Fibroblast of lung (primary cell): Measurements from ENCODE around the gene PTPRE. TPM values are rescaled to one million over a fixed set of nuclear protein-coding genes. Genes with fewer than 3 reads are reported as not detected.

ENCODE experiments used
- DNase-seq, 2 donors: peaks; one replicate each; pipeline versions ENCODE4 v3.0.0 to v3.0.0-alpha.2; 2010; ENCODE audit warnings: low read depth in 2 of 2
- H2AFZ ChIP-seq: 2 replicates; pipeline ENCODE4 v1.5.1; 2012; ENCODE audit warnings: low read length, control low read depth, inconsistent platforms
- H3K27ac ChIP-seq: 2 replicates; pipeline ENCODE4 v1.5.1; 2011; ENCODE audit warnings: low read length, control low read depth; ENCODE audit not compliant: insufficient read depth
- H3K27me3 ChIP-seq: 2 replicates; pipeline ENCODE4 v1.5.1; 2011; ENCODE audit warnings: mild to moderate bottlenecking, low read length; ENCODE audit not compliant: control insufficient read depth, insufficient read depth
- H3K36me3 ChIP-seq: 2 replicates; pipeline ENCODE4 v1.5.1; 2011; ENCODE audit warnings: low read length; ENCODE audit not compliant: control insufficient read depth, insufficient read depth
- H3K4me1 ChIP-seq: 2 replicates; pipeline ENCODE4 v1.5.1; 2011; ENCODE audit warnings: low read length; ENCODE audit not compliant: control insufficient read depth, insufficient read depth; ENCODE audit errors: extremely low read depth
- H3K4me2 ChIP-seq: 2 replicates; pipeline ENCODE4 v1.5.1; 2011; ENCODE audit warnings: low read length, control low read depth; ENCODE audit not compliant: insufficient read depth; ENCODE audit errors: extremely low read depth
- H3K4me3 ChIP-seq, 4 experiments: fragments of 200-600 bp in 1 of 4; sonication (generic) in 1 of 4; replicated peaks in 1 of 4; 2 replicates each; pipeline ENCODE4 v1.5.1; 2011 to 2016; ENCODE audit warnings: low read length in 4 of 4, low read depth in 3 of 4, mild to moderate bottlenecking in 3 of 4, control low read depth in 2 of 4, inconsistent platforms in 1 of 4, mixed read lengths in 1 of 4; ENCODE audit not compliant: insufficient read depth in 1 of 4; ENCODE audit errors: control extremely low read depth in 1 of 4
- H3K79me2 ChIP-seq: 2 replicates; pipeline ENCODE4 v1.5.1; 2012; ENCODE audit warnings: mild to moderate bottlenecking, low read length, inconsistent platforms; ENCODE audit not compliant: control insufficient read depth, insufficient read depth
- H3K9ac ChIP-seq: 2 replicates; pipeline ENCODE4 v1.5.1; 2011; ENCODE audit warnings: mild to moderate bottlenecking, low read length, control low read depth; ENCODE audit not compliant: insufficient read depth
- H3K9me3 ChIP-seq: 2 replicates; pipeline ENCODE4 v1.5.1; 2012; ENCODE audit warnings: low read depth, low read length; ENCODE audit not compliant: control insufficient read depth, insufficient read depth
- H4K20me1 ChIP-seq: 2 replicates; pipeline ENCODE4 v1.5.1; 2011; ENCODE audit warnings: low read length; ENCODE audit not compliant: control insufficient read depth, insufficient read depth; ENCODE audit errors: extremely low read depth
- CTCF ChIP-seq, 2 donors: IDR thresholded peaks in 1 of 2; conservative IDR thresholded peaks in 1 of 2; 1 replicate in 1 of 2; 2 replicates in 1 of 2; pipeline ENCODE4 v1.5.1; 2011 to 2012; ENCODE audit warnings: low read length in 2 of 2, control low read depth in 1 of 2, inconsistent platforms in 1 of 2, low read depth in 1 of 2, mild to moderate bottlenecking in 1 of 2
- EZH2 ChIP-seq: IDR thresholded peaks from 2 replicates; pipeline ENCODE4 v1.5.1; 2012; ENCODE audit warnings: low read length, control low read depth, mild to moderate bottlenecking; ENCODE audit errors: missing control alignments
- polyA plus RNA-seq, 2 donors: library from polyadenylated mRNA; depleted of rRNA in 1 of 2; stranded (reverse) in 1 of 2; unstranded in 1 of 2; fragments of >200 nt; gene quantifications; 2 replicates each; pipeline ENCODE4 v1.2.1, GENCODE V29; 2011 to 2012; ENCODE audit warnings: missing spikeins in 1 of 2
- total RNA-seq: library from RNA; depleted of rRNA; stranded (reverse); fragments of >200 nt; gene quantifications from 2 replicates; pipeline ENCODE4 v1.2.1, GENCODE V29; 2014

Gene PTPRE
- total and polyA plus RNA-seq, 2 donors (not counting 1 experiment from before 2014, with no cell fraction given) = 0.75 to 1.8 TPM

GRCh38 chr10:128058750-128059134, 151.8 kb downstream of the PTPRE start:
- H3K4me3 ChIP-seq = no peak overlapping the region
- TF ChIP-seq EZH2 (no peak), CTCF (conservative IDR thresholded peaks at IDR 0.05 in 1 of 2, IDR thresholded peaks at IDR 0.05 in 1 of 2; ENCODE audit: low read depth in 1 of 2, low read length in 2 of 2) (no peak)

GRCh38 chr10:128059266-128059981, 152.5 kb downstream of the PTPRE start:
- no peak overlapping the region for H3K27ac ChIP-seq
- H3K9me3 ChIP-seq = no peaks in the 10 kb centered on the region
- no peak for DNase-seq
- H3K4me3 ChIP-seq = no peak overlapping the region
- no peaks in the 10 kb centered on the region for H3K79me2 ChIP-seq
- H3K36me3 ChIP-seq = no peaks in the 10 kb centered on the region
- no peak for TF ChIP-seq EZH2
- no peak for TF ChIP-seq CTCF (conservative IDR thresholded peaks at IDR 0.05 in 1 of 2, IDR thresholded peaks at IDR 0.05 in 1 of 2; ENCODE audit: low read depth in 1 of 2, low read length in 2 of 2)
- no peaks in the 10 kb centered on the region for H3K27me3 ChIP-seq
- H3K9ac ChIP-seq = no peak overlapping the region
- peaks cover 2% of the 10 kb centered on the region for H3K4me1 ChIP-seq
- no peak overlapping the region for H2AFZ ChIP-seq
- H3K4me2 ChIP-seq = no peak overlapping the region
- no peaks in the 10 kb centered on the region for H4K20me1 ChIP-seq

More at GRCh38 chr10:128058750-128059134, 151.8 kb downstream of the PTPRE start:
- H3K27me3 ChIP-seq = no peaks in the 10 kb centered on the region
- no peak overlapping the region for H2AFZ ChIP-seq
- H3K9me3 ChIP-seq = no peaks in the 10 kb centered on the region
- no peaks in the 10 kb centered on the region for H4K20me1 ChIP-seq
- no peak overlapping the region for H3K4me2 ChIP-seq
- H3K4me1 ChIP-seq = no peaks in the 10 kb centered on the region
- H3K27ac ChIP-seq = no peak overlapping the region
- DNase-seq = no peak
- no peak overlapping the region for H3K9ac ChIP-seq
- no peaks in the 10 kb centered on the region for H3K79me2 ChIP-seq
- H3K36me3 ChIP-seq = no peaks in the 10 kb centered on the region

- Histone ChIP-seq H4K20me1 (no peaks in the 10 kb centered on the region), H3K79me2 (no peaks in the 10 kb centered on the region), H3K4me3 (no peak overlapping the region), H3K4me1 (peaks cover 4% of the 10 kb centered on the region), H3K27ac (no peak overlapping the region), H3K36me3 (no peaks in the 10 kb centered on the region), H3K27me3 (no peaks in the 10 kb centered on the region), H2AFZ (no peak overlapping the region), H3K9ac (no peak overlapping the region), H3K4me2 (no peak overlapping the region), H3K9me3 (no peaks in the 10 kb centered on the region)
- no peak for DNase-seq
- TF ChIP-seq EZH2 = no peak
- no peak for TF ChIP-seq CTCF (conservative IDR thresholded peaks at IDR 0.05 in 1 of 2, IDR thresholded peaks at IDR 0.05 in 1 of 2; ENCODE audit: low read depth in 1 of 2, low read length in 2 of 2)
These were observed 153.0 kb downstream of the PTPRE start for GRCh38 chr10:128059982-128060293.
